Prostate gland (tissue), 2 donors: ENCODE results near the gene SIDT2. TPM values are rescaled to one million over a fixed set of nuclear protein-coding genes. Genes with fewer than 3 reads are reported as not detected.
A peak's percentile ranks its signal among the peaks of the same experiment; 100 is the strongest.

Experiments used
- DNase-seq: peaks from one replicate; pipeline ENCODE4 v3.0.0-alpha.2; 2019; ENCODE audit warnings: low spot score
- H3K27ac ChIP-seq, 2 donors: fragments of 200-600 bp; sonication (generic); 2 replicates each; pipeline ENCODE4 v1.5.1; 2017 to 2019
- H3K27me3 ChIP-seq: fragments of 200-600 bp; sonication (generic); replicated peaks from 2 replicates; pipeline ENCODE4 v1.5.1; 2019; ENCODE audit not compliant: insufficient read depth
- H3K36me3 ChIP-seq, 2 donors: fragments of 200-600 bp; sonication (generic); 1 replicate in 1 of 2; 2 replicates in 1 of 2; pipeline versions ENCODE4 v1.5.1 to v1.8.1; 2017 to 2019
- H3K4me1 ChIP-seq: fragments of 200-600 bp; sonication (generic); replicated peaks from 2 replicates; pipeline ENCODE4 v1.5.1; 2019
- H3K4me3 ChIP-seq, 2 donors: fragments of 200-600 bp; sonication (generic); 2 replicates each; pipeline ENCODE4 v1.5.1; 2017 to 2019
- H3K9me3 ChIP-seq: fragments of 200-600 bp; sonication (generic); 2 replicates; pipeline ENCODE4 v1.5.1; 2017
- CTCF ChIP-seq, 4 experiments: fragments of 200-600 bp in 2 of 4; fragments of 450-650 bp in 2 of 4; sonication (generic) in 2 of 4; IDR thresholded peaks; 1 replicate in 3 of 4; 2 replicates in 1 of 4; pipeline ENCODE4 v1.5.1; 2016 to 2019; ENCODE audit warnings: antibody characterized with exemption in 4 of 4, mild to moderate bottlenecking in 2 of 4, moderate library complexity in 2 of 4
- POLR2A ChIP-seq: fragments of 450-650 bp; IDR thresholded peaks from one replicate; pipeline ENCODE4 v1.6.1; 2016; ENCODE audit warnings: antibody characterized with exemption, mild to moderate bottlenecking
- POLR2AphosphoS5 ChIP-seq: sonication (generic); formaldehyde crosslinking; IDR thresholded peaks from one replicate; pipeline ENCODE4 v1.6.1; 2017; ENCODE audit warnings: antibody characterized with exemption
- WGBS: methylation state at CpG from one replicate; pipeline ENCODE4 v1.1.5; 2018; 5-methylcytosine and 5-hydroxymethylcytosine counted together
- intact Hi-C: fragments of 100-400 bp; cut with DNase I; formaldehyde crosslinking; loops from one replicate; pipeline ENCODE4 v1.14.2; 2022
- total RNA-seq, 2 donors: library from RNA; depleted of rRNA; stranded (reverse); fragments of >200 nt; gene quantifications; one replicate each; pipeline ENCODE4 v1.1.0, GENCODE V29; 2016

Gene SIDT2
- total RNA-seq, 2 donors from 2014 or later: 69.5 to 144 TPM

- Histone ChIP-seq H3K27ac (peak overlapping the region; percentile 62 to 78), H3K9me3 (no peaks in the 10 kb centered on the region), H3K4me3 (no peak overlapping the region), H3K36me3 (peaks cover 5 to 6% of the 10 kb centered on the region in 2 donors), H3K4me1 (peaks cover 6% of the 10 kb centered on the region), H3K27me3 (no peaks in the 10 kb centered on the region)
- no peak for TF ChIP-seq POLR2A
- TF ChIP-seq CTCF (IDR thresholded peaks at IDR 0.05): no peak
- peak; percentile 29 for TF ChIP-seq POLR2AphosphoS5
- WGBS: 56% methylated on average over 15 of the region's 15 CpGs
- DNase-seq: no peak
- intact Hi-C loops: no loop called here
Observed at GRCh38 chr11:117218133-117218915, 39.8 kb downstream of the SIDT2 start.

GRCh38 chr11:117219001-117219400 lies 40.5 kb downstream of the SIDT2 start:
- H3K4me3 ChIP-seq: no peak overlapping the region
- WGBS: 89% methylated on average over 9 of the region's 9 CpGs
- H3K4me1 ChIP-seq: peaks cover 6% of the 10 kb centered on the region
- peak overlapping the region; percentile 62 to 78 for H3K27ac ChIP-seq
- H3K27me3 ChIP-seq: no peaks in the 10 kb centered on the region
- intact Hi-C loops: no loop called here
- H3K36me3 ChIP-seq: peaks cover 5 to 6% of the 10 kb centered on the region in 2 donors
- H3K9me3 ChIP-seq: no peaks in the 10 kb centered on the region
- TF ChIP-seq POLR2A (no peak), POLR2AphosphoS5 (no peak), CTCF (IDR thresholded peaks at IDR 0.05) (no peak)
- DNase-seq: no peak

- H3K27me3 ChIP-seq: no peaks in the 10 kb centered on the region
- WGBS: 86% methylated on average over 8 of the region's 8 CpGs
- no peak for TF ChIP-seq POLR2AphosphoS5
- TF ChIP-seq POLR2A: no peak
- TF ChIP-seq CTCF (IDR thresholded peaks at IDR 0.05): no peak
- H3K9me3 ChIP-seq: no peaks in the 10 kb centered on the region
- H3K27ac ChIP-seq: peak overlapping the region; percentile 62 to 78
- H3K4me3 ChIP-seq: no peak overlapping the region
- no peak for DNase-seq
- peaks cover 6% of the 10 kb centered on the region for H3K4me1 ChIP-seq
- intact Hi-C loops: no loop called here
- peaks cover 5 to 6% of the 10 kb centered on the region in 2 donors for H3K36me3 ChIP-seq
Observed at GRCh38 chr11:117219455-117219854, 40.9 kb downstream of the SIDT2 start.

- DNase-seq: no peak
- Histone ChIP-seq H3K4me3 (no peak overlapping the region), H3K27ac (peak overlapping the region; percentile 62 to 78), H3K9me3 (no peaks in the 10 kb centered on the region), H3K4me1 (peaks cover 6% of the 10 kb centered on the region), H3K27me3 (no peaks in the 10 kb centered on the region), H3K36me3 (peaks cover 5 to 6% of the 10 kb centered on the region in 2 donors)
- intact Hi-C loops: loop anchor here (2.0 to 5.0 kb wide), 2 partner anchors 21 to 338 kb away; partner anchors contain the start of gene TAGLN
- TF ChIP-seq CTCF (IDR thresholded peaks at IDR 0.05) (no peak), POLR2A (no peak), POLR2AphosphoS5 (no peak)
- 91% methylated on average over 4 of the region's 4 CpGs for WGBS
Observed at GRCh38 chr11:117219995-117220394, 41.5 kb downstream of the SIDT2 start.

GRCh38 chr11:117220568-117220967 lies 42.0 kb downstream of the SIDT2 start:
- TF ChIP-seq CTCF (IDR thresholded peaks at IDR 0.05): no peak
- no peak for TF ChIP-seq POLR2A
- no peak for TF ChIP-seq POLR2AphosphoS5
- 39% methylated on average over 9 of the region's 9 CpGs for WGBS
- peak overlapping the region; percentile 62 to 78 for H3K27ac ChIP-seq
- H3K36me3 ChIP-seq: peaks cover 5 to 6% of the 10 kb centered on the region in 2 donors
- H3K4me1 ChIP-seq: peaks cover 6% of the 10 kb centered on the region
- H3K9me3 ChIP-seq: no peaks in the 10 kb centered on the region
- no peaks in the 10 kb centered on the region for H3K27me3 ChIP-seq
- no peak overlapping the region for H3K4me3 ChIP-seq
- no peak for DNase-seq
- intact Hi-C loops: loop anchor here (2.0 to 5.0 kb wide), 2 partner anchors 22 to 338 kb away; partner anchors contain the start of gene TAGLN
